ENCODE results near the gene DDR1.
"Not testable (repeated sequence)": the region's sequence is repeated elsewhere in the genome, so short reads cannot be mapped to it uniquely, and the experiment has no call there.

DDR1 gene

GRCh38 chr6:30922447-30922852 lies 38.1 kb downstream of the DDR1 start:
- no peak for DNase-seq

- DNase-seq = not testable (repeated sequence)
Measured at GRCh38 chr6:30924040-30924627, 39.8 kb downstream of the DDR1 start.

DNA sequence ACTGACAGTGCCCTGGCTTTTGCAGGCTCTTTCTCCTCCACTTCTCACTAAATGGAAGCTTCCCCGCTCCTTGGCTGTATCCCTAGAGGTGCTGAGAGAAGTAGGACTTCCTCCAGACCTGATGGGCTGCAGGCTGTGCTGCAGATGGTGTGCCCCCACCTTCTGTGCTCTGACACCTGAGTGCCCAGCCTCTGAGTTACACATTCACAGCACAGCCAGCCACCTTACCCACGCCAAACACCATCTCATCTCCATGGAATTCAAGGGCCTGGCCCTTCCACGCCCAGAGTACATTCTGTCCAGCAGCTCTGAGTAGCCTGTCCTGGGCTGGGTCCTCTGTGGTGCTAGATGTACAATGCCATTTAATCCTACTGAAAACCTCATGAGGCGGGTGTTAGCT lies 42.3 kb downstream of the DDR1 start:
- no peak for DNase-seq

- not testable (repeated sequence) for DNase-seq
Measured at GRCh38 chr6:30927080-30927479, 42.8 kb downstream of the DDR1 start.

- DNase-seq = no peak
Measured at GRCh38 chr6:30928677-30929076, 44.4 kb downstream of the DDR1 start.

GRCh38 chr6:30930506-30930905 lies 46.2 kb downstream of the DDR1 start:
- no peak for DNase-seq

DNA sequence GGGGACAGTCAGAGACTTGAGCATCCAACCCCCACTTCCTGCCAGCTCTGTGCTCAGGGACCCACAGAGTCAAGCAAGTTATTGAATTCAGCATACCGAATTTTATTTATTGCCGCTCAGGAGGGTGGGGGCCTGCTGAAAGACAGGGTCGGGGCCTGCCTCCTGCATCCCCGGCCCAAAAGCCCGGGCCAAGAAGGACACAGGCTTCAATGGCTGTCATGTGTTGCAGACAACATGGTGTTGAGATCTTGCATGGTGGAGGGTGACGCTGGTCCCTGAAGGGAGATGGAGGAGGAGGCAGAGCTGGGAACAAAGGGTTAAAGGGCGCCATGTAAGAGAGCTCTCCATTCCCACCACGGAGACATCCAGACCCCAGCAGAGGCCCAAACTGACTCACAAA lies 47.0 kb downstream of the DDR1 start:
- DNase-seq = no peak

DNA sequence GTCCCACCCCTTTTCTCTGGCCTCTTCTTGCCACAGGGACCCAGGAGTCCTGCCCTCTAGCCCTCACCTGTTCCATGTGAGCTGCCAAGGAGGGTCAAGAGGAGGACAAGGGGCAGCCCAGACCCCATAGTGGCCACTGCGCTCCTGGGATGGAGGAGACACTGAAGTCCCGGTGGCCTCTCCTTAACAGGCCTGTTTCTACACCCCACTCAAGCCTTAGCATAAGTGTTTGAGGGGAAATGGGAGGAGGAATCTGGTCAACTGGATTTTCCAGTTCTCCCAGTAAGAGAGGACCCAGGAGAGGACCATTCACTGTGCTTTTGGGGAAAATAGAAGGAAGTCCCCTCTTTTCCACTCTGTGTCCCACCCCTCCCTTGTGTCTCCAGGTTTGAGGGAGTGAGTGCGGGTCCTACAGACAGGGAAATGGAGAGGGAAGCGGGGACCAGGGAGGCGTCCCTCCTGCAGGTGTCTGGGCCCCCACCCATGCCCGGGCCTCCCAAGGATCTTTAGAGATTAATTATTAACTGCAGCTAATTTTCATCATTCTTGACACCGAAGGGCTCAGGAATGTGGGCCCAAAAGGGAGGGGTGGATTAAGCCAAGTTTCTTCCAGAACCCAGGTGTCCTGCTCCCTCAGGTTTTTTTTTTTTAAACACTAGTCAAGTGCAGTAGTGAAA lies 47.8 kb downstream of the DDR1 start, which contains the start of gene SFTA2:
Gene SFTA2 (minus strand): TSS at position 202 of the 677 bp plus-strand sequence. CDS start 74 bp downstream, at position 128.
- DNase-seq = no peak

DNA sequence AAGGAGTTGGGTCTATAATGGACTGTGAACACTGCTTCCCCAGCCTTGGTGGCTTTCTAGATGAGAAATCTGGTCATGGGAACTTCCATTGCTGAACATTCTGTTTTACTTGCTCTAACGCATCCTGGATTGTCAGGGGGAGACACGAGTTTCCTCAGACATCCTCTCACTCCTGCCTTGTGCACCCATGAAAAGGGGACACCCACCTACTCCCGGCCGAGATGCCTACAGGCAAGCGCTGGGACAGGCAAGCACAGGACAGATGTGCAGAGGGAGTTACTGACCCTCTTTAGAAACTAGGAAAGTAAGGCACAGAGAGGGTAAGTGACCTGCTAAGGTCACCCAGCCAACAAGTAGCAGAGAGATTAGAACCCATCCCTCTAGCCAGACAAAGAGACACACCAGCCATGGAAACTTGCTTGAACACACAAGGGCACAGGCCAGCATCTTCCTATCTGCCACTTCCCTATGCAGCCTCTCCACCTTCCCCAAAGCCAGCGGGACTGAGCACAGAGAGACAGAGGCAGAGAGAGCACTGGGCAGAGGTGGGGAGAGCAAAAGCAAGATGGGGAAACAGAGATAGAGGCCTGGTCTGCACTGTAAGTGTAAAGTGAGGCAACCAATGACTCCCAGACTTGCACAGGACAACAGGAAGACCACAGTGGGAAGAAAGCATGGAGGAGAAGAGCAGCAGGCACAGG lies 48.5 kb downstream of the DDR1 start:
- DNase-seq = no peak

DNA sequence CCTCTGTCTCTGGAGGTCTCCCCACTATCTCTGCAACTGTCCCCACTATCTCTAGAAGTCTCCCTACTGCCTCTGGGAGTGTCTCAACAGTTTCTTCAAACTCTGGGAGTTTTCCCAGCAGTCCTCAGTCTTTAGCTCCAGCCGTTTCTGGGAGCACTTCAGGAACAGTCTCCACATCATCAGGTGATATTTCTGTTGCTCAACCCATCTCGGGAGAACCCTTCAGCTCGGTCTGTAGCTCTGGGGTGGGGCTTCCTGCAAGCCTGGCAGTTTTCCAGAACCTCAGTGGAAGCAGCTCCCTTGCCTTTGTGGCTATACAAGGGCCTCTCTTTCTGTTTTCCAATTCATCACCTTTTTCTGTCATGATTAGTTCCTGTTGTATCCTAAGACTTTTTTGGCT lies 50.7 kb downstream of the DDR1 start:
- DNase-seq = no peak

GRCh38 chr6:30937265-30937664 lies 52.9 kb downstream of the DDR1 start:
- DNase-seq = no peak

- no peak for DNase-seq
Measured at GRCh38 chr6:30938730-30939129, 54.4 kb downstream of the DDR1 start.

GRCh38 chr6:30939473-30939872 lies 55.2 kb downstream of the DDR1 start:
- DNase-seq = no peak

DNA sequence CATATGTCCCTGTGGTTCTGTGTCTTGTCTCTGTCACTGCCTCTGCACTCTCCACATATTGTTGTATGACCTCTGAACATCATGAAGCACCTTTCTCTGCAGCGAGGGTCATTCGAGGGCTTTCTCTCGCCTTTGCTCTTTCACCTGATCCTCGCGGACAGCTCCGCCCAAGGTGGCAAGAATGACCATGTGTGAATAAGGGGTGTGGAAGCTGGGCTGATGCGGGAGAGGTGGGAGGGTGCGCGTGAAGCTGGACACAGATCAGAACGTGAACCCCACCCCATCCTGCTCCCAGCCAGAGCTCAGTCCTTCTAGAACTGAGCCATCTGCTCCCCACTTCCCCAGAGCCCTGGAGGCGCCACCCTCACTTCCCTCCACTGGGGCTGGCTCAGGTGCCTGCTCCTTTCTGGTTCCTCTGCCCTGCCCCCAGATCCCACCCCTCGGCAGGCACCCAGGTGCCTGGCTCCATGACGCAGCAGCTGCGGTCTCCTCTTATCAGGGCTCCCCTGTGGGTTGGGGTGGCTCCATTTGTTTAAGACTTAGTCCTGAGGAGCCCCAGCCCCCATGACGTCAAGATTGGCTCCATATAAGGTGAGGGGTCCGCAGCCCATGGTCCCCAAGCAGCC lies 56.2 kb downstream of the DDR1 start, which contains the start of gene MUCL3:
Gene MUCL3 (plus strand): TSS at position 613 of the 626 bp plus-strand sequence. CDS start 27 bp downstream, outside the sequence.
- no peak for DNase-seq

DNA sequence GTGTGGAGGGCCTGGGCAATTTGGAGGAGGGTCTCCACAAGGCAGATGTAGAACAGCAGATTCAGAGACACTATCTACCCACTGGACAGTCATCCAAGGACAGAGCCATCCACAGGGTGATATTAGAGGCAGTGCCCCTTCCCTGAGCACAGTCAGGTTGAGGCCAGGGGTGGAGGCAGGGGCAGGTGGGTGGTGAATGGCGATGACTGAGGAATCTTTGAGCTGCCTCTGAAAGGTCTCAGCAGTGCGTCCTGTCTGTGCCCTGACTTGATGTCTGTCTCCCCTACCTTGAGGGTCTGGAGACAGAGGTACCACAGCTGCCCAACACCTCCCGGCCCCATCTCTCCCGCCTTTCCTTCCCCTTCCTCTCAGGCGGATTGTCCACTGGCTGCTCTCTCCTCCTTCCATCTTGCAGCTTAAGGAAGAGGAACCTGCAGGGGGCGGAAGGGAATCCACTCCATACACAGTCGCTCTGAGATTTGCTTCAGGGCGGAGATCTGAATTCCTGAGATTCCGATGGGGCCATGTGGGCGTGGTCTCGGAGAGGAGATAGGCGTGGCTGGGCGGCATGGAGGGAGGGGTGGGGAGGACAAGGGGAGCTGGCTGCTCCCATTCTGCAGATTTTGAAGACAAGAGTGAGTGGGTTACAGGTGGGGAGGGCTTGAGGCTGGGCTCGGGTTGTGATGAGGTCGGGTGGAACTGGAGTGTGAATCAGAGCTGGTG lies 58.2 kb downstream of the DDR1 start:
- no peak for DNase-seq

- DNase-seq = no peak
Measured at GRCh38 chr6:30944051-30944450, 59.7 kb downstream of the DDR1 start.

DNA sequence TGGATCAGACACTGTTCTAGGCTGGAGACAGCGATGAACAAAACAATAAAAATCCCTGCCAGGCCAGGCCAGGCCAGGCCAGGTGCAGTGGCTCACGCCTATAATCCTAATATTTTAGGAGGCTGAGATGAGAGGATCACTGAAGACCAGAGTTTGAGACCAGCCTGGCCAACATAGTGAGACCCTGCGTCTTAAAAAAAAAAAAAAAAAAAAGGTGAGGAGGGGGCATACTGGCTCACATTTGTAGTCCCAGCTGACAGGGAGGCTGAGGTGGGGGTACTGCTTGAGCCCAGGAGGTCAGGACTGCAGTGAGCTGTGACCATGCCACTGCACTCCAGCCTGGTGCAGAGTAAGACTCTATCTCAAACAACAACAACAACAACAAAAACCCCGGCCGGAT lies 61.0 kb downstream of the DDR1 start:
- DNase-seq = no peak

GRCh38 chr6:30947231-30947630 lies 62.9 kb downstream of the DDR1 start:
- no peak for DNase-seq

GRCh38 chr6:30948811-30949210 lies 64.5 kb downstream of the DDR1 start:
- no peak for DNase-seq
